ENCODE results near the gene LDB3.
"Not testable (repeated sequence)": the region's sequence is repeated elsewhere in the genome, so short reads cannot be mapped to it uniquely, and the experiment has no call there.

LDB3 gene

GRCh38 chr10:86734207-86734988, 66.1 kb downstream of the LDB3 start:
- no peak for DNase-seq (ENCODE audit: low read depth)

- not testable (repeated sequence) for DNase-seq (ENCODE audit: low read depth)
Measured at GRCh38 chr10:86735278-86735677, 67.0 kb downstream of the LDB3 start.

- DNase-seq (ENCODE audit: low read depth), result no peak
Measured at GRCh38 chr10:86742230-86742629, 73.9 kb downstream of the LDB3 start.

GRCh38 chr10:86744067-86744725, 75.9 kb downstream of the LDB3 start:
- no peak for DNase-seq (ENCODE audit: low read depth)

GRCh38 chr10:86747796-86748581, 79.7 kb downstream of the LDB3 start:
- DNase-seq (ENCODE audit: low read depth), result no peak

- no peak for DNase-seq (ENCODE audit: low read depth)
Measured at GRCh38 chr10:86749854-86750253, 81.5 kb downstream of the LDB3 start.

GRCh38 chr10:86751477-86751876, 83.2 kb downstream of the LDB3 start:
- no peak for DNase-seq (ENCODE audit: low read depth)

- no peak for DNase-seq (ENCODE audit: low read depth)
Measured at GRCh38 chr10:86752311-86752710, 84.0 kb downstream of the LDB3 start.

GRCh38 chr10:86753051-86753450, 84.7 kb downstream of the LDB3 start:
- DNase-seq (ENCODE audit: low read depth), result no peak

- DNase-seq (ENCODE audit: low read depth), result no peak
Measured at GRCh38 chr10:86753638-86754434, 85.5 kb downstream of the LDB3 start.

- no peak for DNase-seq (ENCODE audit: low read depth)
Measured at GRCh38 chr10:86755454-86755739, 87.1 kb downstream of the LDB3 start.

GRCh38 chr10:86755740-86756510, 87.6 kb downstream of the LDB3 start:
- peak; percentile 89 for DNase-seq (ENCODE audit: low read depth)

GRCh38 chr10:86756511-86757112, 88.3 kb downstream of the LDB3 start, which contains the start of gene BMPR1A:
TSS of gene BMPR1A (plus strand) at chr10:86756619. CDS start at chr10:86876019, 119,400 bp downstream.
- DNase-seq (ENCODE audit: low read depth), result no peak

- peak; percentile 10 for DNase-seq (ENCODE audit: low read depth)
Measured at GRCh38 chr10:86757113-86757972, 89.0 kb downstream of the LDB3 start.

- no peak for DNase-seq (ENCODE audit: low read depth)
Measured at GRCh38 chr10:86758189-86759072, 90.1 kb downstream of the LDB3 start.

- DNase-seq (ENCODE audit: low read depth), result no peak
Measured at GRCh38 chr10:86759073-86759672, 90.9 kb downstream of the LDB3 start.

GRCh38 chr10:86763404-86763803, 95.1 kb downstream of the LDB3 start:
- no peak for DNase-seq (ENCODE audit: low read depth)

- no peak for DNase-seq (ENCODE audit: low read depth)
Measured at GRCh38 chr10:86765548-86765947, 97.2 kb downstream of the LDB3 start.

Data from activated T-cell treated with anti-CD3 and anti-CD28 coated beads for 48 hours (primary cell).